Esophagus squamous epithelium (tissue), 4 donors: Measurements from ENCODE around the gene SEC24C.

Experiments used
- POLR2A ChIP-seq, 4 donors: fragments of 450-650 bp; IDR thresholded peaks; one replicate each; pipeline ENCODE4 v1.6.1; 2017; ENCODE audit warnings: antibody characterized with exemption in 4 of 4, mild to moderate bottlenecking in 4 of 4, moderate library complexity in 3 of 4
- TF ChIP-seq, protein P1 (sequence below), 6 experiments: fragments of 450-650 bp in 4 of 6; fragments of 200-600 bp in 2 of 6; sonication (generic) in 2 of 6; IDR thresholded peaks; one replicate each; pipeline ENCODE4 v1.5.1; 2016 to 2019; ENCODE audit warnings: antibody characterized with exemption in 6 of 6, mild to moderate bottlenecking in 4 of 6, moderate library complexity in 4 of 6

DNA sequence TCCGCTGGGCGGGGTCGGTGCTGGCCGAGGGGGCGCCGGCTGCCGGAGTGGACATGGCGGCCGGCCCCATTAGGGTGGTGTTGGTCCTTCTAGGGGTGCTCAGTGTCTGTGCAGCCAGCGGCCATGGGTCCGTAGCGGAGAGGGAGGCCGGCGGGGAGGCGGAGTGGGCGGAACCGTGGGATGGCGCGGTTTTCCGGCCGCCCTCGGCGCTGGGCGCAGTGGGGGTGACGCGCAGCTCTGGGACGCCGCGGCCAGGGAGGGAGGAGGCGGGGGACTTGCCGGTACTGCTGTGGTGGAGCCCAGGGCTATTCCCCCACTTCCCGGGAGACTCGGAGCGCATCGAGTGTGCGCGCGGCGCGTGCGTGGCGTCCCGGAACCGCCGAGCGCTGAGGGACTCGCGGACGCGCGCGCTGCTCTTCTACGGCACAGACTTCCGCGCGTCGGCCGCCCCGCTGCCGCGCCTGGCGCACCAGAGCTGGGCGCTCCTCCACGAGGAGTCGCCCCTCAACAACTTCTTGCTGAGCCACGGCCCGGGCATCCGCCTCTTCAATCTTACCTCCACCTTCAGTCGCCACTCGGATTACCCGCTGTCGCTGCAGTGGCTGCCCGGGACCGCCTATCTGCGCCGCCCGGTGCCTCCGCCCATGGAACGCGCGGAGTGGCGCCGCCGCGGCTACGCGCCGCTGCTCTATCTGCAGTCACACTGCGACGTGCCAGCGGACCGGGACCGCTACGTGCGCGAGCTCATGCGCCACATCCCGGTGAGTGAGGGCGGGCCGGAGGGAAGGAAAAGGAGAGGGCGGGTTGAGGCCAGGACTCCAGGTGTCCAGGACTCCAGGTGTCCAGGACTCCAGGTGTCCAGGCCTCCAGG lies 28.3 kb downstream of the SEC24C start:
- TF ChIP-seq, protein P1, sequence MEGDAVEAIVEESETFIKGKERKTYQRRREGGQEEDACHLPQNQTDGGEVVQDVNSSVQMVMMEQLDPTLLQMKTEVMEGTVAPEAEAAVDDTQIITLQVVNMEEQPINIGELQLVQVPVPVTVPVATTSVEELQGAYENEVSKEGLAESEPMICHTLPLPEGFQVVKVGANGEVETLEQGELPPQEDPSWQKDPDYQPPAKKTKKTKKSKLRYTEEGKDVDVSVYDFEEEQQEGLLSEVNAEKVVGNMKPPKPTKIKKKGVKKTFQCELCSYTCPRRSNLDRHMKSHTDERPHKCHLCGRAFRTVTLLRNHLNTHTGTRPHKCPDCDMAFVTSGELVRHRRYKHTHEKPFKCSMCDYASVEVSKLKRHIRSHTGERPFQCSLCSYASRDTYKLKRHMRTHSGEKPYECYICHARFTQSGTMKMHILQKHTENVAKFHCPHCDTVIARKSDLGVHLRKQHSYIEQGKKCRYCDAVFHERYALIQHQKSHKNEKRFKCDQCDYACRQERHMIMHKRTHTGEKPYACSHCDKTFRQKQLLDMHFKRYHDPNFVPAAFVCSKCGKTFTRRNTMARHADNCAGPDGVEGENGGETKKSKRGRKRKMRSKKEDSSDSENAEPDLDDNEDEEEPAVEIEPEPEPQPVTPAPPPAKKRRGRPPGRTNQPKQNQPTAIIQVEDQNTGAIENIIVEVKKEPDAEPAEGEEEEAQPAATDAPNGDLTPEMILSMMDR (IDR thresholded peaks at IDR 0.05) = peak in 1 of 6 experiments; percentile 24
- TF ChIP-seq POLR2A (IDR thresholded peaks at IDR 0.05) = peak in 3 of 4 donors; percentile 10 to 83 (median 64)
